Aorta (tissue), 5 donors: ENCODE measurements around the gene SLC8A2. TPM values are rescaled to one million over a fixed set of nuclear protein-coding genes. Genes with fewer than 3 reads are reported as not detected.
"Not testable (repeated sequence)": the region's sequence is repeated elsewhere in the genome, so short reads cannot be mapped to it uniquely, and the experiment has no call there.

Experiments used
- ATAC-seq: fragments of 200-7000 bp; cut with Tn5 transposase; one replicate; pipeline ENCODE4 v1.9.1; 2022; ENCODE audit warnings: moderate library complexity; ENCODE audit not compliant: low FRiP score
- DNase-seq, 2 donors: peaks; one replicate each; pipeline ENCODE4 v3.0.0-alpha.2; 2020
- H3K27ac ChIP-seq, 2 donors: one replicate each; pipeline ENCODE4 v1.5.1; 2013; ENCODE audit warnings: low read length in 2 of 2, mild to moderate bottlenecking in 2 of 2, moderate library complexity in 2 of 2, control low read depth in 1 of 2, inconsistent platforms in 1 of 2, low read depth in 1 of 2
- H3K27me3 ChIP-seq, 2 donors: one replicate each; pipeline ENCODE4 v1.6.1; 2013; ENCODE audit warnings: control low read depth in 1 of 2, low read length in 1 of 2, mild to moderate bottlenecking in 1 of 2, moderate library complexity in 1 of 2; ENCODE audit not compliant: insufficient read depth in 2 of 2, control insufficient read depth in 1 of 2
- H3K36me3 ChIP-seq, 2 donors: one replicate each; pipeline ENCODE4 v1.6.1; 2013; ENCODE audit warnings: control low read depth in 1 of 2, low read length in 1 of 2, mild to moderate bottlenecking in 1 of 2; ENCODE audit not compliant: insufficient read depth in 2 of 2, control insufficient read depth in 1 of 2
- H3K4me1 ChIP-seq, 2 donors: one replicate each; pipeline ENCODE4 v1.6.1; 2013; ENCODE audit warnings: low read length in 2 of 2, control low read depth in 1 of 2, mild to moderate bottlenecking in 1 of 2, moderate library complexity in 1 of 2; ENCODE audit not compliant: insufficient read depth in 2 of 2, control insufficient read depth in 1 of 2
- H3K4me3 ChIP-seq, 2 donors: one replicate each; pipeline ENCODE4 v1.5.1; 2013; ENCODE audit warnings: low read length in 2 of 2, control low read depth in 1 of 2, mild to moderate bottlenecking in 1 of 2
- H3K9me3 ChIP-seq: one replicate; pipeline ENCODE4 v1.6.1; 2013; ENCODE audit warnings: mild to moderate bottlenecking, low read length; ENCODE audit not compliant: control insufficient read depth
- WGBS, 2 donors: extraction: QIAGEN DNeasy Blood & Tissue Kit; methylation state at CpG; one replicate each; pipeline ENCODE4 v1.1.7; 2013; 5-methylcytosine and 5-hydroxymethylcytosine counted together
- intact Hi-C, 2 donors: fragments of 100-400 bp; cut with DNase I; formaldehyde crosslinking; loops; one replicate each; pipeline versions ENCODE4 v1.14.2 to v1.15.0; 2022
- polyA plus RNA-seq, 2 donors: library from polyadenylated mRNA; stranded (reverse); fragments of 200-250 nt; gene quantifications; one replicate each; pipeline ENCODE4 v1.2.3, GENCODE V29; 2013
- total RNA-seq, 2 donors: library from RNA; stranded (reverse); fragmentation: NEBNext Ultra II Directional; extraction: Animal tissue kit (Norgen Biotek cat#: 25700); gene quantifications; one replicate each; pipeline ENCODE4 v1.2.1, GENCODE V29; 2021
- donor health status: healthy with polysubstance abuse.
- donor health status: Bipolar disorder and iron deficiency.
- donor health status: DM: no; HTN: no; CAD: no.
- donor health status: DM: no; HTN: no; CAD: no.
- donor health status: DM: yes; HTN: yes; CAD: no.

SLC8A2 gene
- total and polyA plus RNA-seq, 4 donors: 0.23 to 0.72 TPM; not detected in 2

DNA sequence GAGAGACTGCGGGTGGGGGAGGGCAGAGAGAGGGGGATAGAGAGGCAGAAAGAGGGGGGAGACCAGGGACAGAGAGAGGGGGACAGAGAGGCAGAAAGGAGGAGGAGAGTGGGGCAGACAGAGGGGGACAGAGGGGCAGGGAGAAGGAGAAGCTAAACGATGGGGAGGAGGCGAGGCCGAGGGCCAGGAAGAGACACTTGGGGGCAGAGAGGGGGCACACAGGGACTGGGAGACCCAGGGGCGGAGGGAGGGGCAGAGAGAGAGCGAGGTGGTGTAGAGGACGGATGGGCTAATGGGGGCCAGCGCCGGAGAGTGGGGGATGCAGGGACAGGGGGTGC, 53.0 kb downstream of the SLC8A2 start:
- Histone ChIP-seq H3K4me3 (peak overlapping the region in 1 of 2 donors; percentile 32), H3K4me1 (no peaks in the 10 kb centered on the region), H3K9me3 (no peaks in the 10 kb centered on the region), H3K27me3 (peaks cover 0 to 2% of the 10 kb centered on the region in 2 donors), H3K36me3 (no peaks in the 10 kb centered on the region), H3K27ac (no peak overlapping the region)
- intact Hi-C loops: no loop called here
- ATAC-seq (no peak), DNase-seq (no peak)
- 0 to 5% methylated on average over 9 of the region's 9 CpGs for WGBS, 2 donors

DNA sequence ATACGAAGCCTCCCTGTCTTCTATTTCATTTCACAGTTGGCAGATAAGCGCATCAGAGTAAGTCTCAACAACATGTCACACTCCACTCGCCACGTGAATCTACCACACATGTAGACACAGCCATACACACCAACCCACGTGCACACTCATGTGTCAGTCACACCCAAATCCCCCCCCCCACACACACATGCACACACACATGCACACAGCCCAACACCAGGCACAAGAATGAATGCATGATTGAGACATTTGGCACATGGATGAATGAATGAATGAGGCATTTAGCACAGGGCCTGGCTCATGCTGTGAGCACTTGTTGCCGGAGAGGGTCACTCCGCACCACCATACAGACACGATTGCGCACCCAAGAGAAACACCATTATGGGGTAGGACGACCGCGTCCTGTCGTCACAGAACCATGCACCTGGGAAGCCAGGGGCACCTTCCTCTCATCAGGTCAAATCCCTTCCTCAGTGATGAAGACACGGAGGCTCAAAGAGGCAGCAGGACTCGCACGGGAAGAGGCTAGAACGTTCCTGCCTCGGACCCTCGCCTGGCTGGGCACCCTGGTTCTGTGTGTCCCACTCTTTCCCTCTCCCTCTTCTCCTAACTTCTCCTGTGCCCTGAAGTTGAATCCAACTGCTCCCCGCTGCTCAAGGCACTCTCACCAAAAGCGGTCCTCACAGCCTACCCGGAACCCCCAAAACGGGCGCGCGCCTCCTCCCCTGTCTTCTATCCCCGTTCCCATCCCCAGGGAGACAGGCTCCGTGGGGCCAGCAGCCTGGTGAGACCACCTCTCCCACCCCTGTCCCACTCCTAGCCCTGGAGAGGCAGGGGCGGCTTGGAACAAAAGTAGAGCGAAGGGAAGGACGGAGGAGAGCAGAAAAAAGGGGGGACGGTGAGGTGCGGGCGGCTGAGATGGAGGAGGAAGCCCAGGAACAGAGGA, 53.7 kb downstream of the SLC8A2 start:
- Histone ChIP-seq H3K9me3 (no peaks in the 10 kb centered on the region), H3K36me3 (no peaks in the 10 kb centered on the region), H3K4me3 (no peak overlapping the region), H3K27ac (no peak overlapping the region), H3K27me3 (peaks cover 0 to 2% of the 10 kb centered on the region in 2 donors), H3K4me1 (no peaks in the 10 kb centered on the region)
- DNase-seq (no peak), ATAC-seq (no peak)
- intact Hi-C loops: no loop called here
- WGBS, 2 donors: 5 to 6% methylated on average over 34 of the region's 34 CpGs

DNA sequence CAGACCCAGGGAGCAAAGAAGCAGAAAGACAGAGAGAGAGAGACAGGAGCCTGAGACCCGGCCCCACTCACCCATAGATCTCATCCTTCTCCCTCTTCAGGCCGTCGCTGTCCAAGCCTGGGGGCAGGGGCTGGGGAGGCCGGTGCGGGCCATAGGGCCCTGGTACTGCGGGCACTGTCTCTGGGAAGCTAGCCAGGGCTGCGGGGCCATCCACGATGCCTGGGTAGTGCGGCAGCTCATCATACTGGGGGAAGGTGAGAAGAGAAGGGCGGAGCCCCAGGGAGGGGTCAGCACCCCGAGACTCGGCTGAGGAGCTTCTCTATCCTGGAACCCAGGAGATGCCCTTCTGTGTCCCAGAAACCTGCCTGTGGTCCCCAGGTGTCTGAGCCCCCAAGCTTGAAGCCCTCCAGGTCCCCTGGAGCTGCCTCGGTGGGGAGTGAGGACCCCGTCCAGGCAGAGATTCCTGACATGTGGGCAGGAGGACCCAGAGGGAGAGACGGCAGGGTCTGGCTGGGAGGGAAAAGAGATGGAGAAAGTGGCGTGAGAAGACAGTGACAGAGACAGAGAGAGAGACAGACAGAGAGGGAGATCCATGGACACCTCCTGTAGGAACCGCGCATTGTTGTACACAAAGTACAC, 54.5 kb downstream of the SLC8A2 start:
- DNase-seq: no peak
- no peak for ATAC-seq
- Histone ChIP-seq H3K4me1 (no peaks in the 10 kb centered on the region), H3K27me3 (peaks cover 0 to 2% of the 10 kb centered on the region in 2 donors), H3K4me3 (no peak overlapping the region), H3K36me3 (no peaks in the 10 kb centered on the region), H3K27ac (no peak overlapping the region), H3K9me3 (no peaks in the 10 kb centered on the region)
- WGBS, 2 donors: 22 to 29% methylated on average over 16 to 18 of the region's 18 CpGs
- intact Hi-C loops: no loop called here

DNA sequence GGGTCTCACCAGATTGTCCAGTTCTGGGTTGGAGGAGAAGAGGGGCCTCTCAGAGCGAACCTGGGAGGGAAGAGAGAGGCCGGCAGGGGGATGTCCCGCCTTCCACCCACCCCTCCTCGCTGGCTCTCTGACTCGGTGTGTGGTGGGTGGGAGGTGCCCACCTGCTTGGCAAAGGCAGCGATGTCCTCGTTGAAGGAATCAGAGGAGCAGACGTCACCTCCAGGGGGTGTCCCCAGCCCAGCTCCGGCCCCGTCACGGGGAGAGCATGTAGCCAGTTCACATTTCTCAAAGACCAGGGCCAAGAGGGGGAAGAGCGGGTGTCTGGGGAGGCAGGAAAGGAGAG, 55.1 kb downstream of the SLC8A2 start:
- DNase-seq (no peak), ATAC-seq (no peak)
- Histone ChIP-seq H3K9me3 (no peaks in the 10 kb centered on the region), H3K4me1 (no peaks in the 10 kb centered on the region), H3K36me3 (no peaks in the 10 kb centered on the region), H3K27ac (no peak overlapping the region), H3K4me3 (no peak overlapping the region), H3K27me3 (peaks cover 0 to 2% of the 10 kb centered on the region in 2 donors)
- WGBS, 2 donors: 50 to 55% methylated on average over 12 of the region's 12 CpGs
- intact Hi-C loops: no loop called here

DNA sequence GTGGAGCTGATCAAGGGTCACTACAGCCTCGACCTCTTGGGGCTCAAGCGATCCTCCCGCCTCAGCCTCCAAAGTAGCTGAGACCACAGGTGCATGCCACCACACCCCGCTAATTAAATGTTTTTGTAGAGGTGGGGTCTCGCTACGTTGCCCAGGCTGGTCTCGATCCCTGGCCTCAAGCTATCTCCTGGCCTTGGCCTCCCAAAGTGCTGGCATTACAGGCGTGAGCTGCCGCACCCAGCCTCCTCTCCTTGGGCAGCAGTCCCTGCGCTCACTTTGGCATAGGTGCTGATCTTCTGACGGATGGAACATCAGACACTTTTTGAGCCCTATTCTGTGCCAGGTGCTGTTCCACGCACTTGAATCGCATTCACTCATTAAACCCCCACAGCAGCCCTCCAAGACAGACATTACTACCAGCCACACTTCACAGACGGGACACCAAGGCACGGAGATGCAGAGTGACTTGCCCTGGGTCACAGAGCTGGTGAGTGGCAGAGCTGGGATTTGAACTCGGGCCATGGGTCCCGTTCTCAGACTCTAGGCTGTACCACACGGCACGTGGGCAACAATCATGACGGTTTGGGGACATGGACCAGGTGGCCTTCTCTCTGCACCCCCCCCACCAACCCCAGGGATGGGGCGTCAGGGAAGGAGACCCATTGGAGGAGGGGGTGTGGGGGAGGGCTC, 55.6 kb downstream of the SLC8A2 start:
- Histone ChIP-seq H3K4me1 (no peaks in the 10 kb centered on the region), H3K9me3 (no peaks in the 10 kb centered on the region), H3K27ac (no peak overlapping the region), H3K4me3 (no peak overlapping the region), H3K27me3 (no peaks in the 10 kb centered on the region), H3K36me3 (no peaks in the 10 kb centered on the region)
- 90% methylated on average over 20 to 21 of the region's 21 CpGs for WGBS, 2 donors
- intact Hi-C loops: no loop called here
- no peak for DNase-seq
- ATAC-seq: no peak

DNA sequence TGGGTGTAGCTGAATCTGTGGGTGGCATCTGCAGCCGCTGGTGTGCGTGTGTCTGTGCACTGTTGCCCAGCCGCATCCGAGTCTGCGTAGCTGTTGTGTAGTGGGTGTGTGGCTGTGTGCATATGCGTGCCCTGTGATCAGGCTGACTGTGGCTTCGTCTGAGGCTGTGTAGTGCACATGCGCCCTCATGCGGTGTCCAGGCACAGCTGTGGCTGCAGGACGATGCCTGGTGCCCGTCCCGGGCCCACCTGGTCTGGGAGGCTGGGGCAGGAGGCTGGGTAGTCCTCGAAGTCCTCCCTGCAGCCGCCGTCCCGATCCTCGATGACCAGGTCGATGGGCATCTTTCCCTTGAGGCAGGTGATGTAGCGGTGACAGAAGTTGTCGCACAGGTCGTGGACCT, 57.2 kb downstream of the SLC8A2 start:
- Histone ChIP-seq H3K27ac (no peak overlapping the region), H3K9me3 (no peaks in the 10 kb centered on the region), H3K27me3 (no peaks in the 10 kb centered on the region), H3K36me3 (no peaks in the 10 kb centered on the region), H3K4me1 (no peaks in the 10 kb centered on the region), H3K4me3 (no peak overlapping the region)
- intact Hi-C loops: no loop called here
- ATAC-seq (no peak), DNase-seq (no peak)
- WGBS, 2 donors: 78 to 80% methylated on average over 21 of the region's 21 CpGs

DNA sequence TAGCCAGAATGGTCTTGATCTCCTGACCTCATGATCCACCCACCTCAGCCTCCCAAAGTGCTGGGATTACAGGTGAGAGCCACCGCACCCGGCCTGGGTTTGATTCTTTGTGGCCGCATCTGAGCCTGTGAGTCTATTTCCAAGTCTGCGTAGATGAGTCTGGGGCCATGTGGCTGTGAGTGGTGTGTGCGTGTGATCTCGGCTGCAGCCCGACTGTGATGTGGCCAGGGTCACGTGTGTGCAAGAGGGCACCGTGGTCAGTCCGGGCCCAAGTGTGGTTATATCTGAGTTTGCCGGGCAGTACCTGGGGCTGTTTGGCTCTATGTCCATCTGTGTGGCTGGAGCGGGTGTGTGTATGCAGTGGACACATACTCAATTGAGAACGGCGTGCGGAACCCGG, 57.8 kb downstream of the SLC8A2 start:
- intact Hi-C loops: no loop called here
- Histone ChIP-seq H3K9me3 (no peaks in the 10 kb centered on the region), H3K4me1 (no peaks in the 10 kb centered on the region), H3K27me3 (no peaks in the 10 kb centered on the region), H3K4me3 (no peak overlapping the region), H3K36me3 (no peaks in the 10 kb centered on the region), H3K27ac (no peak overlapping the region)
- WGBS, 2 donors: 96% methylated on average over 16 of the region's 16 CpGs
- no peak for ATAC-seq
- DNase-seq: no peak

DNA sequence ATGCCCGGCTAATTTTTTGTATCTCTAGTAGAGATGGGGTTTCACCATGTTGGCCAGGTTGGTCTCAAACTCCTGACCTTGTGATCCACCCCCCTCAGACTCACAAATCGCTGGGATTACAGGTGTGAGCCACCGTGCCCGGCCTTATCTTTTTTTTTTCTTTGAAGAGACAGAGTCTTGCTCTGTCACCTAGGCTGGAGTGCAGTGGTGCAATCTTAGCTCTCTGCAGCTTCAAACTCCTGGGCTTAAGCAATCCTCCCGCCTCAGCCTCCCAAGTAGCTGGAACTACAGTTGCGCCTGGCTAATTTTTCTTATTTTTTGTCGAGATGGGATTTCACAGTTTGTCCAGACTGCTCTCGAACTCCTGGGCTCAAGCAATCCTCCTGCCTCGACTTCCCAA, 60.0 kb downstream of the SLC8A2 start:
- H3K36me3 ChIP-seq, DNase-seq, ATAC-seq, intact Hi-C loops, H3K27ac ChIP-seq, H3K4me3 ChIP-seq, H3K9me3 ChIP-seq, H3K4me1 ChIP-seq, H3K27me3 ChIP-seq: not testable (repeated sequence)
- 80 to 87% methylated on average over 9 of the region's 9 CpGs for WGBS, 2 donors
